ENCODE data around the gene NR2F1. TPM values are rescaled to one million over a fixed set of nuclear protein-coding genes. Genes with fewer than 3 reads are reported as not detected.

The NR2F1 gene
- total and polyA plus RNA-seq, 2 donors (not counting 1 experiment from before 2014, with no cell fraction given): not detected

- H3K9ac ChIP-seq (ENCODE audit: low read length): no peak overlapping the region
- Mint-ChIP-seq H3K4me1 (peaks cover 19% of the 10 kb centered on the region), H3K27me3 (peaks cover 84% of the 10 kb centered on the region), H3K9me3 (ENCODE audit: insufficient read depth) (peaks cover 4% of the 10 kb centered on the region), H3K27ac (no peak overlapping the region), H3K4me3 (no peak overlapping the region)
- no peak overlapping the region for H3K4me2 ChIP-seq (replicated peaks; ENCODE audit: low read depth, low read length, poor library complexity, severe bottlenecking)
- intact Hi-C loops (cut with micrococcal nuclease): no loop called here
- H3K9me3 ChIP-seq (ENCODE audit: control extremely low read depth in 1 of 3, control insufficient read depth in 2 of 3, insufficient read depth in 1 of 3, low read length in 2 of 3): peaks cover 0 to 32% (median 10%) of the 10 kb centered on the region in 3 donors
- TF ChIP-seq EZH2 (IDR thresholded peaks at IDR 0.05; ENCODE audit: borderline replicate concordance, insufficient read depth, low read depth, low read length, poor library complexity, severe bottlenecking) (no peak), CTCF (IDR thresholded peaks at IDR 0.05) (no peak)
- no peak overlapping the region for H3K27ac ChIP-seq (ENCODE audit: low read length in 2 of 2)
- H3K27me3 ChIP-seq (replicated peaks in 1 of 4; ENCODE audit: control extremely low read depth in 1 of 4, control insufficient read depth in 3 of 4, insufficient read depth in 4 of 4, low read length in 3 of 4): peaks cover 0 to 89% (median 78%) of the 10 kb centered on the region in 4 experiments
- no peak overlapping the region for H3K4me3 ChIP-seq (ENCODE audit: control extremely low read depth in 1 of 5, extremely low read depth in 1 of 5, insufficient read depth in 1 of 5, low read depth in 2 of 5, low read length in 4 of 5)
- H3K79me2 ChIP-seq (ENCODE audit: control insufficient read depth, insufficient read depth, low read length): no peaks in the 10 kb centered on the region
- DNase-seq (no peak), ATAC-seq (ENCODE audit: low read depth) (no peak)
- ChIA-PET POLR2A (no interaction called here), CTCF (no interaction called here)
- H3K4me1 ChIP-seq (ENCODE audit: control insufficient read depth in 2 of 2, insufficient read depth in 2 of 2, low read length in 2 of 2): peaks cover 15 to 30% of the 10 kb centered on the region in 2 donors
- no peaks in the 10 kb centered on the region for H4K20me1 ChIP-seq (ENCODE audit: control insufficient read depth, insufficient read depth, low read length, poor library complexity, severe bottlenecking)
- H2AFZ ChIP-seq (ENCODE audit: insufficient read depth, low read depth, low read length, poor library complexity, severe bottlenecking): no peak overlapping the region
- WGBS (ENCODE audit: insufficient coverage): 0% methylated on average over 1 of the region's 2 CpGs
- H3K36me3 ChIP-seq (replicated peaks in 1 of 2; ENCODE audit: control extremely low read depth in 1 of 2, control insufficient read depth in 1 of 2, extremely low read depth in 1 of 2, insufficient read depth in 2 of 2, low read length in 1 of 2): no peaks in the 10 kb centered on the region
Observed at GRCh38 chr5:93589829-93590215, 6.8 kb downstream of the NR2F1 start.

DNA sequence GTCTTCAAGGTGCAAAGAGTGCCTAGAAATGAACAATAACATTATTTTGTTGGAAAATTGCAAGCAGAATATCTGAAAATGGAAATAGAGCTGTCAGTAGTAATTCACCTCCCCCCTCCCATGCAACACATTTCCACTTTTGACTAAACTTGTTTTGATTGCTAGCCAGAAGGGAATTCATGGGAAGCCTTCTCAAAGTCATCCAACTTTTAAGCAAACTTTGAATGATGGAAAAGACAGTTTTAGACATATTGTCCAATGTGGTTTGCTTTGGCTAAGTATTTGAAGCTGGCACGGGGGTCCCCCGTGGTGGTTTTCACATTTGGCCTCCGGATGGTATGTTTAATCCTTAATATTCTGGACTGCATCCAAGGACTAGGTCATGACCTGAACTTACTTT is 7.5 kb downstream of the NR2F1 start:
- DNase-seq (no peak), ATAC-seq (ENCODE audit: low read depth) (no peak)
- no peak overlapping the region for H3K4me3 ChIP-seq (ENCODE audit: control extremely low read depth in 1 of 5, extremely low read depth in 1 of 5, insufficient read depth in 1 of 5, low read depth in 2 of 5, low read length in 4 of 5)
- intact Hi-C loops (cut with micrococcal nuclease): no loop called here
- H3K4me2 ChIP-seq (replicated peaks; ENCODE audit: low read depth, low read length, poor library complexity, severe bottlenecking): no peak overlapping the region
- ChIA-PET CTCF (interaction anchor here (1.3 kb wide), 1 partner anchor 8 kb away, joined by 4 read pairs; the partner anchor contains the start of gene NR2F1), POLR2A (no interaction called here)
- no peak overlapping the region for H2AFZ ChIP-seq (ENCODE audit: insufficient read depth, low read depth, low read length, poor library complexity, severe bottlenecking)
- H3K4me3 Mint-ChIP-seq: no peak overlapping the region
- peaks cover 19 to 27% of the 10 kb centered on the region in 2 donors for H3K4me1 ChIP-seq (ENCODE audit: control insufficient read depth in 2 of 2, insufficient read depth in 2 of 2, low read length in 2 of 2)
- H3K9me3 Mint-ChIP-seq (ENCODE audit: insufficient read depth): peaks cover 4% of the 10 kb centered on the region
- peaks cover 0 to 92% (median 80%) of the 10 kb centered on the region in 4 experiments for H3K27me3 ChIP-seq (replicated peaks in 1 of 4; ENCODE audit: control extremely low read depth in 1 of 4, control insufficient read depth in 3 of 4, insufficient read depth in 4 of 4, low read length in 3 of 4)
- H3K27ac ChIP-seq (ENCODE audit: low read length in 2 of 2): no peak overlapping the region
- TF ChIP-seq CTCF (IDR thresholded peaks at IDR 0.05) (no peak), EZH2 (IDR thresholded peaks at IDR 0.05; ENCODE audit: borderline replicate concordance, insufficient read depth, low read depth, low read length, poor library complexity, severe bottlenecking) (no peak)
- H4K20me1 ChIP-seq (ENCODE audit: control insufficient read depth, insufficient read depth, low read length, poor library complexity, severe bottlenecking): no peaks in the 10 kb centered on the region
- WGBS (ENCODE audit: insufficient coverage): 20% methylated on average over 1 of the region's 3 CpGs
- H3K36me3 ChIP-seq (replicated peaks in 1 of 2; ENCODE audit: control extremely low read depth in 1 of 2, control insufficient read depth in 1 of 2, extremely low read depth in 1 of 2, insufficient read depth in 2 of 2, low read length in 1 of 2): no peaks in the 10 kb centered on the region
- H3K9ac ChIP-seq (ENCODE audit: low read length): no peak overlapping the region
- peaks cover 86% of the 10 kb centered on the region for H3K27me3 Mint-ChIP-seq
- H3K4me1 Mint-ChIP-seq: peaks cover 21% of the 10 kb centered on the region
- no peak overlapping the region for H3K27ac Mint-ChIP-seq
- H3K9me3 ChIP-seq (ENCODE audit: control extremely low read depth in 1 of 3, control insufficient read depth in 2 of 3, insufficient read depth in 1 of 3, low read length in 2 of 3): peaks cover 0 to 39% (median 16%) of the 10 kb centered on the region in 3 donors
- H3K79me2 ChIP-seq (ENCODE audit: control insufficient read depth, insufficient read depth, low read length): no peaks in the 10 kb centered on the region
